GM12878 (cell line): Measurements from ENCODE around the gene PDSS2. TPM values are rescaled to one million over a fixed set of nuclear protein-coding genes. Genes with fewer than 3 reads are reported as not detected.

Experiments used
- ATAC-seq: fragments of 200-7000 bp; cut with Tn5 transposase; 3 replicates; pipeline ENCODE4 v1.9.1; 2020; ENCODE audit warnings: mild to moderate bottlenecking, moderate library complexity
- BruUV-seq: library from RNA; stranded (reverse); fragments of 400-500 nt; replicated peaks from 2 replicates; lab custom pipeline; 2021; lab: Mats Ljungman, UMichigan
- CTCF ChIA-PET: fragments of 300-600 bp; sonication (Branson Sonifier 250); formaldehyde crosslinking; extraction: SDS; loops from one replicate; lab custom pipeline; 2021; ENCODE audit warnings: inconsistent platforms; lab: Yijun Ruan, JAX
- POLR2A ChIA-PET: fragments of 350-600 bp; formaldehyde crosslinking; extraction: SDS; loops from one replicate; lab custom pipeline; 2021; ENCODE audit warnings: inconsistent platforms; lab: Charles Lee
- RAD21 ChIA-PET: fragments of 300-600 bp; sonication (Branson Sonifier 250); formaldehyde crosslinking; loops from one replicate; lab custom pipeline; 2023; ENCODE audit warnings: antibody characterized with exemption; ENCODE audit not compliant: unreplicated experiment; lab: Charles Lee
- SMC1A ChIA-PET: fragments of 300-600 bp; sonication (Branson Sonifier 250); formaldehyde crosslinking; loops from one replicate; lab custom pipeline; 2023; ENCODE audit not compliant: unreplicated experiment, uncharacterized antibody; lab: Charles Lee
- DNase-seq: peaks from one replicate; pipeline ENCODE4 v3.0.0-alpha.2; 2011; ENCODE audit warnings: low read depth, low spot score
- FAIRE-seq: peaks from 3 replicates; lab custom pipeline; 2011; peaks lifted over from hg19 to GRCh38; lab: Jason Lieb, UNC
- H2AFZ ChIP-seq: 2 replicates; pipeline ENCODE4 v1.6.0; 2011; ENCODE audit warnings: low read depth, low read length, control low read depth; ENCODE audit not compliant: control insufficient read depth
- H3K27ac ChIP-seq: 2 replicates; pipeline ENCODE4 v1.5.1; 2011; ENCODE audit warnings: control low read depth; ENCODE audit not compliant: control insufficient read depth, insufficient read depth
- H3K27me3 ChIP-seq, 2 experiments: replicated peaks in 1 of 2; 2 replicates each; pipeline versions ENCODE4 v1.6.0 to v1.6.1; 2011; ENCODE audit warnings: low read length in 1 of 2; ENCODE audit not compliant: control insufficient read depth in 2 of 2, insufficient read depth in 2 of 2
- H3K36me3 ChIP-seq, 2 experiments: 2 replicates each; pipeline ENCODE4 v1.5.1; 2011; ENCODE audit warnings: low read length in 1 of 2; ENCODE audit not compliant: control insufficient read depth in 2 of 2, insufficient read depth in 2 of 2
- H3K4me1 ChIP-seq: 2 replicates; pipeline ENCODE4 v1.6.1; 2011; ENCODE audit warnings: mild to moderate bottlenecking, low read length, moderate library complexity, mixed read lengths; ENCODE audit not compliant: control insufficient read depth, insufficient read depth
- H3K4me2 ChIP-seq: 2 replicates; pipeline ENCODE4 v1.6.0; 2011; ENCODE audit warnings: control low read depth; ENCODE audit not compliant: control insufficient read depth, insufficient read depth
- H3K4me3 ChIP-seq: fragments of 200-600 bp; sonication (generic); 2 replicates; pipeline ENCODE4 v1.5.1; 2016
- H3K79me2 ChIP-seq: 2 replicates; pipeline ENCODE4 v1.6.0; 2011; ENCODE audit warnings: low read length; ENCODE audit not compliant: control insufficient read depth, insufficient read depth
- H3K9ac ChIP-seq: 2 replicates; pipeline ENCODE4 v1.8.0; 2011; ENCODE audit warnings: low read length, control low read depth, mixed read lengths; ENCODE audit not compliant: control insufficient read depth, insufficient read depth
- H3K9me3 ChIP-seq: replicated peaks from 3 replicates; pipeline ENCODE4 v1.5.1; 2011; ENCODE audit warnings: mild to moderate bottlenecking, low read length; ENCODE audit not compliant: control insufficient read depth, insufficient read depth
- H4K20me1 ChIP-seq: 2 replicates; pipeline ENCODE4 v1.6.0; 2011; ENCODE audit not compliant: control insufficient read depth, insufficient read depth
- BCL3 ChIP-seq: IDR thresholded peaks from 2 replicates; pipeline ENCODE4 v1.6.1; 2011; ENCODE audit warnings: borderline replicate concordance, low read depth, mild to moderate bottlenecking, moderate library complexity, low read length; ENCODE audit not compliant: insufficient read depth, poor library complexity, severe bottlenecking
- CBX5 ChIP-seq: sonication (generic); IDR thresholded peaks from 2 replicates; pipeline ENCODE4 v1.6.1; 2016; ENCODE audit warnings: low read depth, moderate library complexity, mild to moderate bottlenecking, inconsistent platforms
- E2F8 ChIP-seq: fragments of 450-650 bp; IDR thresholded peaks from 2 replicates; pipeline ENCODE4 v1.6.1; 2018; ENCODE audit warnings: mild to moderate bottlenecking, low read depth, moderate library complexity; ENCODE audit not compliant: partially characterized antibody
- ESRRA ChIP-seq: IDR thresholded peaks from 2 replicates; pipeline ENCODE4 v1.6.1; 2012; ENCODE audit warnings: mild to moderate bottlenecking, low read length, improper control_type of control experiment
- EZH2 ChIP-seq: IDR thresholded peaks from 2 replicates; pipeline ENCODE4 v1.6.1; 2012; ENCODE audit warnings: low read depth, mild to moderate bottlenecking, control low read depth, inconsistent platforms, low read length, borderline replicate concordance; ENCODE audit not compliant: control insufficient read depth
- GATAD2B ChIP-seq: fragments of 450-650 bp; conservative IDR thresholded peaks from 2 replicates; pipeline ENCODE4 v1.6.1; 2017; ENCODE audit warnings: low read depth, mild to moderate bottlenecking, moderate library complexity
- JUND ChIP-seq: IDR thresholded peaks from 2 replicates; pipeline ENCODE4 v1.6.1; 2012; ENCODE audit warnings: low read depth, mild to moderate bottlenecking, low read length, improper control_type of control experiment, moderate library complexity
- NFYA ChIP-seq: IDR thresholded peaks from 2 replicates; pipeline ENCODE4 v1.6.1; 2011; ENCODE audit warnings: low read depth, mild to moderate bottlenecking, low read length, improper control_type of control experiment, borderline replicate concordance
- RFX5 ChIP-seq: IDR thresholded peaks from 2 replicates; pipeline ENCODE4 v1.6.1; 2011; ENCODE audit warnings: low read depth, low read length, improper control_type of control experiment
- RUNX3 ChIP-seq: IDR thresholded peaks from 2 replicates; pipeline ENCODE4 v1.6.1; 2012; ENCODE audit warnings: low read length, inconsistent platforms
- SMARCA5 ChIP-seq: fragments of 450-650 bp; IDR thresholded peaks from 2 replicates; pipeline ENCODE4 v1.6.1; 2017; ENCODE audit warnings: mild to moderate bottlenecking
- SUZ12 ChIP-seq: fragments of 200-600 bp; sonication (generic); IDR thresholded peaks from one replicate; pipeline ENCODE4 v1.6.1; 2018; ENCODE audit warnings: antibody characterized with exemption, mild to moderate bottlenecking; ENCODE audit not compliant: unreplicated experiment
- TAF1 ChIP-seq: IDR thresholded peaks from 2 replicates; pipeline ENCODE4 v1.6.1; 2011; ENCODE audit warnings: mild to moderate bottlenecking, low read depth, low read length, borderline replicate concordance
- USF2 ChIP-seq: IDR thresholded peaks from 2 replicates; pipeline ENCODE4 v1.6.1; 2011; ENCODE audit warnings: low read depth, low read length, improper control_type of control experiment, borderline replicate concordance
- WRNIP1 ChIP-seq: IDR thresholded peaks from 2 replicates; pipeline ENCODE4 v1.6.1; 2011; ENCODE audit warnings: low read depth, low read length, improper control_type of control experiment, borderline replicate concordance
- ZNF274 ChIP-seq: IDR thresholded peaks from one replicate; pipeline ENCODE4 v1.8.0; 2011; ENCODE audit not compliant: insufficient read length, insufficient read depth
- in situ Hi-C: fragments of 300-500 bp; cut with MboI; formaldehyde crosslinking; loops from 9 replicates; pipeline ENCODE4 v1.14.3; 2018; ENCODE audit warnings: mixed read lengths
- intact Hi-C: fragments of 100-400 bp; cut with micrococcal nuclease; formaldehyde crosslinking; loops from one replicate; pipeline ENCODE4 v1.14.2; 2022; ENCODE audit not compliant: unreplicated experiment
- polyA plus RNA-seq, 11 experiments: library from polyadenylated mRNA; depleted of rRNA in 4 of 11; unstranded in 6 of 11; stranded (reverse) in 5 of 11; fragments of >200 nt; fragmentation: Nextera tagmentation in 4 of 11; fragmentation: Illumina TruSeq in 1 of 11; extraction: Ambion mirVana in 4 of 11; extraction: Trizol in 1 of 11; gene quantifications; 1 replicate in 1 of 11; 2 replicates in 10 of 11; pipeline versions ENCODE4 v1.2.1 to v1.2.3, GENCODE V29; 2011 to 2016; ENCODE audit warnings: inconsistent platforms in 2 of 11, missing spikeins in 2 of 11, low read depth in 1 of 11
- total RNA-seq, 4 experiments: library from RNA; depleted of rRNA in 3 of 4; stranded (reverse); fragments of >200 nt in 3 of 4; fragmentation: Illumina TruSeq in 1 of 4; extraction: Trizol in 1 of 4; gene quantifications; 2 replicates each; pipeline versions ENCODE4 v1.2.1 to v1.2.3, GENCODE V29; 2013 to 2021

Gene PDSS2
- total and polyA plus RNA-seq, 10 of the 15 experiments (the other 5 are each of a cell fraction or from before 2014, with no cell fraction given), result 7.7 to 15.5 (median 9.6) TPM

GRCh38 chr6:107323133-107323785 is 136.1 kb downstream of the PDSS2 start (continued):
- no peak for TF ChIP-seq ZNF274
- no peak for TF ChIP-seq RFX5
- no peak for TF ChIP-seq USF2
- no peak for TF ChIP-seq BCL3

GRCh38 chr6:107321793-107322192 is 137.6 kb downstream of the PDSS2 start:
- no peaks in the 10 kb centered on the region for H3K79me2 ChIP-seq
- FAIRE-seq (no peak), ATAC-seq (no peak), DNase-seq (no peak)
- POLR2A ChIA-PET, result no interaction called here
- no peak overlapping the region for H2AFZ ChIP-seq
- H3K9me3 ChIP-seq, result no peaks in the 10 kb centered on the region
- intact Hi-C loops, result no loop called here
- no peaks in the 10 kb centered on the region for H3K4me1 ChIP-seq
- SMC1A ChIA-PET, result interaction anchor here (1.5 kb wide), 1 partner anchor 353 kb away, joined by 6 read pairs; no protein-coding TSS in a partner anchor
- no peak overlapping the region for H3K9ac ChIP-seq
- in situ Hi-C loops, result no loop called here
- H3K4me2 ChIP-seq, result no peak overlapping the region
- no TSS peak for BruUV-seq
- H3K36me3 ChIP-seq, result 0 out of 4 replicates have a peak, but pooled peaks cover 0 to 2% of the 10 kb centered on the region in 2 experiments
- no peak overlapping the region for H3K27ac ChIP-seq
- no peak overlapping the region for H3K4me3 ChIP-seq
- CTCF ChIA-PET, result no interaction called here
- H4K20me1 ChIP-seq, result no peaks in the 10 kb centered on the region
- RAD21 ChIA-PET, result no interaction called here
- no peaks in the 10 kb centered on the region for H3K27me3 ChIP-seq
- TF ChIP-seq NFYA (no peak), RUNX3 (no peak), E2F8 (no peak), SMARCA5 (no peak), BCL3 (no peak), GATAD2B (no peak), ESRRA (no peak), JUND (no peak), EZH2 (no peak), SUZ12 (no peak), WRNIP1 (no peak), TAF1 (no peak), CBX5 (no peak)
